Measurements from ENCODE around the gene FAM98C. TPM values are rescaled to one million over a fixed set of nuclear protein-coding genes. Genes with fewer than 3 reads are reported as not detected.

The FAM98C gene
- total and polyA plus RNA-seq, 4 donors: 4.2 to 8.5 (median 6.2) TPM

- Histone ChIP-seq H3K4me3 (ENCODE audit: low read depth in 1 of 3, low read length in 3 of 3) (no peak overlapping the region), H3K4me1 (ENCODE audit: control insufficient read depth in 4 of 4, insufficient read depth in 4 of 4, low read length in 3 of 4) (no peaks in the 10 kb centered on the region), H3K27ac (ENCODE audit: low read depth in 1 of 2, low read length in 2 of 2) (no peak overlapping the region), H3K9ac (ENCODE audit: low read depth in 1 of 2, low read length in 2 of 2) (no peak overlapping the region), H3K36me3 (ENCODE audit: control insufficient read depth in 4 of 4, insufficient read depth in 3 of 4, low read depth in 1 of 4, low read length in 3 of 4) (no peaks in the 10 kb centered on the region), H3K27me3 (ENCODE audit: control insufficient read depth in 4 of 4, insufficient read depth in 4 of 4, low read length in 3 of 4) (no peaks in the 10 kb centered on the region), H3K9me3 (ENCODE audit: control insufficient read depth in 4 of 4, low read length in 3 of 4) (no peaks in the 10 kb centered on the region)
- TF ChIP-seq NR2F2 (IDR thresholded peaks at IDR 0.05) (no peak), RAD21 (IDR thresholded peaks at IDR 0.05) (no peak), FOXA2 (IDR thresholded peaks at IDR 0.05) (no peak), MAX (IDR thresholded peaks at IDR 0.05) (no peak)
- 66% methylated on average over 5 of the region's 5 CpGs for WGBS
- DNase-seq (ENCODE audit: low spot score): no peak
These were observed 21.4 kb downstream of the FAM98C start for GRCh38 chr19:38424272-38424671.

GRCh38 chr19:38425222-38425809, 22.4 kb downstream of the FAM98C start:
- Histone ChIP-seq H3K4me3 (ENCODE audit: low read depth in 1 of 3, low read length in 3 of 3) (peak overlapping the region in 1 of 3 donors; percentile 21), H3K4me1 (ENCODE audit: control insufficient read depth in 4 of 4, insufficient read depth in 4 of 4, low read length in 3 of 4) (no peaks in the 10 kb centered on the region), H3K9me3 (ENCODE audit: control insufficient read depth in 4 of 4, low read length in 3 of 4) (no peaks in the 10 kb centered on the region), H3K36me3 (ENCODE audit: control insufficient read depth in 4 of 4, insufficient read depth in 3 of 4, low read depth in 1 of 4, low read length in 3 of 4) (no peaks in the 10 kb centered on the region), H3K9ac (ENCODE audit: low read depth in 1 of 2, low read length in 2 of 2) (no peak overlapping the region), H3K27ac (ENCODE audit: low read depth in 1 of 2, low read length in 2 of 2) (no peak overlapping the region), H3K27me3 (ENCODE audit: control insufficient read depth in 4 of 4, insufficient read depth in 4 of 4, low read length in 3 of 4) (no peaks in the 10 kb centered on the region)
- no peak for DNase-seq (ENCODE audit: low spot score)
- no peak for TF ChIP-seq FOXA1 (IDR thresholded peaks at IDR 0.05)
- TF ChIP-seq REST (IDR thresholded peaks at IDR 0.05): no peak
- TF ChIP-seq CTCF (IDR thresholded peaks at IDR 0.05; ENCODE audit: low read depth, low read length, missing input control): no peak
- no peak for TF ChIP-seq FOXA2 (IDR thresholded peaks at IDR 0.05)
- TF ChIP-seq HNF4G (IDR thresholded peaks at IDR 0.05): no peak
- TF ChIP-seq JUND (IDR thresholded peaks at IDR 0.05): no peak
- no peak for TF ChIP-seq ATF3 (IDR thresholded peaks at IDR 0.05)
- TF ChIP-seq GABPA (IDR thresholded peaks at IDR 0.05 in 1 of 2, conservative IDR thresholded peaks at IDR 0.05 in 1 of 2): no peak
- TF ChIP-seq RAD21 (IDR thresholded peaks at IDR 0.05): no peak
- TF ChIP-seq MAX (IDR thresholded peaks at IDR 0.05): no peak
- TF ChIP-seq YY1 (IDR thresholded peaks at IDR 0.05): no peak
- no peak for TF ChIP-seq RXRA (IDR thresholded peaks at IDR 0.05)
- no peak for TF ChIP-seq ZBTB33 (IDR thresholded peaks at IDR 0.05)
- 75% methylated on average over 7 of the region's 7 CpGs for WGBS
